Caco-2 (cell line): ENCODE results near the gene KLF16. TPM values are rescaled to one million over a fixed set of nuclear protein-coding genes. Genes with fewer than 3 reads are reported as not detected.

Experiments used
- BruUV-seq: library from RNA; stranded (reverse); fragments of 400-500 nt; replicated peaks from 2 replicates; lab custom pipeline; 2021; lab: Mats Ljungman, UMichigan
- CTCF ChIA-PET: fragments of 300-600 bp; sonication (Branson Sonifier 250); formaldehyde crosslinking; loops from one replicate; lab custom pipeline; 2022; ENCODE audit warnings: antibody characterized with exemption; lab: Charles Lee
- POLR2A ChIA-PET: fragments of 300-600 bp; sonication (Branson Sonifier 250); formaldehyde crosslinking; loops from one replicate; lab custom pipeline; 2022; ENCODE audit warnings: antibody characterized with exemption; lab: Charles Lee
- DNase-seq, 2 experiments: peaks; one replicate each; pipeline versions ENCODE4 v3.0.0 to v3.0.0-alpha.2; 2020 to 2022
- H3K27me3 ChIP-seq: replicated peaks from 2 replicates; pipeline ENCODE4 v1.6.0; 2011; ENCODE audit warnings: low read length; ENCODE audit not compliant: control insufficient read depth, insufficient read depth
- H3K36me3 ChIP-seq: 2 replicates; pipeline ENCODE4 v1.5.1; 2011; ENCODE audit warnings: low read length; ENCODE audit not compliant: control insufficient read depth, insufficient read depth
- H3K4me1 ChIP-seq: fragments of 250-450 bp; sonication (Bioruptor Pico); 2 replicates; pipeline ENCODE4 v1.5.1; 2020; ENCODE audit warnings: mild to moderate bottlenecking
- H3K4me3 ChIP-seq: 2 replicates; pipeline ENCODE4 v1.5.1; 2011; ENCODE audit warnings: low read depth, mild to moderate bottlenecking, control low read depth, low read length
- H3K9me3 ChIP-seq: fragments of 250-450 bp; sonication (Bioruptor Pico); 2 replicates; pipeline ENCODE4 v1.5.1; 2020; ENCODE audit warnings: mild to moderate bottlenecking, moderate library complexity
- H3K27ac Mint-ChIP-seq: one replicate; pipeline ENCODE4 v1.8.0; 2022; ENCODE audit warnings: mixed read lengths; ENCODE audit not compliant: unreplicated experiment
- H3K27me3 Mint-ChIP-seq: one replicate; pipeline ENCODE4 v1.8.0; 2022; ENCODE audit warnings: mixed read lengths; ENCODE audit not compliant: insufficient read depth, unreplicated experiment
- H3K36me3 Mint-ChIP-seq: one replicate; pipeline ENCODE4 v1.8.0; 2022; ENCODE audit warnings: mild to moderate bottlenecking, mixed read lengths; ENCODE audit not compliant: insufficient read depth, unreplicated experiment
- H3K4me1 Mint-ChIP-seq: one replicate; pipeline ENCODE4 v1.8.0; 2022; ENCODE audit warnings: low read depth, mixed read lengths; ENCODE audit not compliant: unreplicated experiment
- H3K4me3 Mint-ChIP-seq: one replicate; pipeline ENCODE4 v1.8.0; 2022; ENCODE audit warnings: mild to moderate bottlenecking, moderate library complexity, mixed read lengths; ENCODE audit not compliant: unreplicated experiment
- H3K9me3 Mint-ChIP-seq: one replicate; pipeline ENCODE4 v1.8.0; 2022; ENCODE audit warnings: mixed read lengths; ENCODE audit not compliant: unreplicated experiment
- intact Hi-C: fragments of 100-400 bp; cut with micrococcal nuclease; formaldehyde crosslinking; loops from one replicate; pipeline ENCODE4 v1.10.0; 2022; ENCODE audit not compliant: unreplicated experiment
- total RNA-seq: library from RNA; stranded (reverse); gene quantifications from 2 replicates; pipeline ENCODE4 v1.2.3, GENCODE V29; 2022
- TF ChIP-seq, protein P1 (sequence below), 2 experiments: fragments of 200-600 bp in 1 of 2; IDR thresholded peaks; 1 replicate in 1 of 2; 2 replicates in 1 of 2; pipeline versions ENCODE4 v1.5.1 to v1.8.0; 2011 to 2022; ENCODE audit warnings: antibody characterized with exemption in 1 of 2, control low read depth in 1 of 2, inconsistent platforms in 1 of 2, low read depth in 1 of 2, low read length in 1 of 2, mild to moderate bottlenecking in 1 of 2, moderate library complexity in 1 of 2; ENCODE audit not compliant: insufficient read depth in 1 of 2, severe bottlenecking in 1 of 2, unreplicated experiment in 1 of 2

The KLF16 gene
- total RNA-seq, 1 experiment from 2014 or later, result 26.8 TPM

- peak overlapping the region; percentile 35 for H3K27ac Mint-ChIP-seq
- CTCF ChIA-PET, result no interaction called here
- peak in 1 of 2 experiments; percentile 57 for DNase-seq
- TF ChIP-seq, protein P1, sequence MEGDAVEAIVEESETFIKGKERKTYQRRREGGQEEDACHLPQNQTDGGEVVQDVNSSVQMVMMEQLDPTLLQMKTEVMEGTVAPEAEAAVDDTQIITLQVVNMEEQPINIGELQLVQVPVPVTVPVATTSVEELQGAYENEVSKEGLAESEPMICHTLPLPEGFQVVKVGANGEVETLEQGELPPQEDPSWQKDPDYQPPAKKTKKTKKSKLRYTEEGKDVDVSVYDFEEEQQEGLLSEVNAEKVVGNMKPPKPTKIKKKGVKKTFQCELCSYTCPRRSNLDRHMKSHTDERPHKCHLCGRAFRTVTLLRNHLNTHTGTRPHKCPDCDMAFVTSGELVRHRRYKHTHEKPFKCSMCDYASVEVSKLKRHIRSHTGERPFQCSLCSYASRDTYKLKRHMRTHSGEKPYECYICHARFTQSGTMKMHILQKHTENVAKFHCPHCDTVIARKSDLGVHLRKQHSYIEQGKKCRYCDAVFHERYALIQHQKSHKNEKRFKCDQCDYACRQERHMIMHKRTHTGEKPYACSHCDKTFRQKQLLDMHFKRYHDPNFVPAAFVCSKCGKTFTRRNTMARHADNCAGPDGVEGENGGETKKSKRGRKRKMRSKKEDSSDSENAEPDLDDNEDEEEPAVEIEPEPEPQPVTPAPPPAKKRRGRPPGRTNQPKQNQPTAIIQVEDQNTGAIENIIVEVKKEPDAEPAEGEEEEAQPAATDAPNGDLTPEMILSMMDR (IDR thresholded peaks at IDR 0.05; ENCODE audit: insufficient read depth in 1 of 2, low read depth in 1 of 2, low read length in 1 of 2, severe bottlenecking in 1 of 2, unreplicated experiment in 1 of 2), result no peak
- Histone ChIP-seq H3K9me3 (no peaks in the 10 kb centered on the region), H3K4me1 (peaks cover 39% of the 10 kb centered on the region), H3K4me3 (peak overlapping the region; percentile 89), H3K27me3 (no peaks in the 10 kb centered on the region), H3K36me3 (no peaks in the 10 kb centered on the region)
- peaks cover 5% of the 10 kb centered on the region for H3K4me1 Mint-ChIP-seq
- peak overlapping the region; percentile 73 for H3K4me3 Mint-ChIP-seq
- TSS peak; percentile 70 for BruUV-seq
- H3K27me3 Mint-ChIP-seq, result no peaks in the 10 kb centered on the region
- no peaks in the 10 kb centered on the region for H3K9me3 Mint-ChIP-seq
- POLR2A ChIA-PET, result no interaction called here
- peaks cover 14% of the 10 kb centered on the region for H3K36me3 Mint-ChIP-seq
- intact Hi-C loops, result no loop called here
Observed at GRCh38 chr19:1862424-1863327, 703 bp downstream of the KLF16 start.

DNA sequence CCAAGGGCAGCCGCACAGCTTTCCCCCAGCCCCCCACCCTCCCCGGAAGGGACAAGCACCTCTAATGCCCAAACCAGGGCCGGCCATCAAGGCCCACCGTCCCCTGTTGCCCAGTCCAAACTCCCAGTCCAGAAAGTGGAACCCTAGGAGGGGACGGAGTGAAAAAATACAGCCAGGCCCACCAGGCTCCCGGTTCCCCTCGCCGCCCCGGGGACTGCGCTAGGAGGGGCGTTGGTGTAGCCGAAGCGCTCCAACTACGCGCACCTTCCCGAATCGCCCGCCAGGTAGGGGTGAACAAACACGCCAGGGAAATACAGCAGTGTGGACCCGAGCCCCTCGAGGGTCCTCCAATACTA is 1.3 kb downstream of the KLF16 start:
- intact Hi-C loops, result no loop called here
- Mint-ChIP-seq H3K27ac (peak overlapping the region; percentile 35), H3K9me3 (no peaks in the 10 kb centered on the region), H3K27me3 (no peaks in the 10 kb centered on the region), H3K36me3 (peaks cover 14% of the 10 kb centered on the region), H3K4me1 (peaks cover 5% of the 10 kb centered on the region), H3K4me3 (peak overlapping the region; percentile 73)
- H3K4me1 ChIP-seq, result peaks cover 45% of the 10 kb centered on the region
- no peak for DNase-seq
- POLR2A ChIA-PET, result no interaction called here
- TF ChIP-seq, protein P1 (IDR thresholded peaks at IDR 0.05; ENCODE audit: insufficient read depth in 1 of 2, low read depth in 1 of 2, low read length in 1 of 2, severe bottlenecking in 1 of 2, unreplicated experiment in 1 of 2), result no peak
- CTCF ChIA-PET, result no interaction called here
- no peaks in the 10 kb centered on the region for H3K27me3 ChIP-seq
- peak overlapping the region; percentile 89 for H3K4me3 ChIP-seq
- no peaks in the 10 kb centered on the region for H3K36me3 ChIP-seq
- no peaks in the 10 kb centered on the region for H3K9me3 ChIP-seq
- no TSS peak for BruUV-seq

DNA sequence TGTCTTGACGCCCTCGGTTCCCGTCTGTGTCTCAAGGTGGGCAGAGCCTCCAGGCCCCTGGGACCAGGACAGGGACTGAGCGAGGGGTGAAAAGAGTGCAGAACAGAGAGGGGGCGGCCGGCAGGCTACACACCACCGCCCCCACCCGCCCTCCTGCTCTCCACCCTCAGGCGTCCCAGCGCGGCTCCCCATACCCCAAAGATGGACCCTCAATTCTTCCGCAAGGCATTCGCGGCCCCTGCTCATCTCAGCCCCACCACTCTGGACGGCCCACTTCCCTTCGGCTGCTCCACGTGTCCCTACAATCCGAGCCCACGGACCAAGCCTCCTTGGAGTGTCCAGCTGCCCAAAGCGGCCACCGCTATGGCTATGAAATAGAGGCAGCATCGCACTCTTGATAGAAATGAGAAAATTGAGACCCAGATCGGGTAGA is 1.8 kb downstream of the KLF16 start:
- no peaks in the 10 kb centered on the region for H3K9me3 ChIP-seq
- BruUV-seq, result no TSS peak
- no peaks in the 10 kb centered on the region for H3K27me3 Mint-ChIP-seq
- no peaks in the 10 kb centered on the region for H3K36me3 ChIP-seq
- TF ChIP-seq, protein P1 (IDR thresholded peaks at IDR 0.05; ENCODE audit: insufficient read depth in 1 of 2, low read depth in 1 of 2, low read length in 1 of 2, severe bottlenecking in 1 of 2, unreplicated experiment in 1 of 2), result no peak
- H3K4me3 ChIP-seq, result peak overlapping the region; percentile 89
- no peaks in the 10 kb centered on the region for H3K27me3 ChIP-seq
- H3K4me3 Mint-ChIP-seq, result peak overlapping the region; percentile 73
- no peaks in the 10 kb centered on the region for H3K9me3 Mint-ChIP-seq
- peaks cover 14% of the 10 kb centered on the region for H3K36me3 Mint-ChIP-seq
- ChIA-PET CTCF (no interaction called here), POLR2A (no interaction called here)
- no peak for DNase-seq
- peaks cover 5% of the 10 kb centered on the region for H3K4me1 Mint-ChIP-seq
- peaks cover 45% of the 10 kb centered on the region for H3K4me1 ChIP-seq
- peak overlapping the region; percentile 35 for H3K27ac Mint-ChIP-seq
- intact Hi-C loops, result no loop called here
